ENCODE data around the gene JMJD6. TPM values are rescaled to one million over a fixed set of nuclear protein-coding genes. Genes with fewer than 3 reads are reported as not detected.
"Not testable (repeated sequence)": the region's sequence is repeated elsewhere in the genome, so short reads cannot be mapped to it uniquely, and the experiment has no call there.

Gene JMJD6
- total RNA-seq, 1 experiment from 2014 or later: 60.0 TPM

- H3K4me3 ChIP-seq (ENCODE audit: low read depth in 2 of 2, low read length in 2 of 2): peak overlapping the region in 1 of 2 experiments; percentile 96; a peak in 3 of 4 replicates
- no TSS peak for BruUV-seq (replicated peaks)
These were observed 6.6 kb upstream of the JMJD6 start for GRCh38 chr17:76732734-76733617.

GRCh38 chr17:76731800-76732733, 5.7 kb upstream of the JMJD6 start:
- BruUV-seq (replicated peaks); H3K27ac ChIP-seq (ENCODE audit: low read length); H3K27me3 ChIP-seq (ENCODE audit: control insufficient read depth, insufficient read depth, low read length); in situ Hi-C loops (cut with HindIII; ENCODE audit: low pct_unique_long_range_greater_than_20kb, low sequenced_read_pairs); intact Hi-C loops (cut with micrococcal nuclease; ENCODE audit: unreplicated experiment); DNase-seq (ENCODE audit: low read depth, low spot score); H3K4me3 ChIP-seq (ENCODE audit: low read depth in 2 of 2, low read length in 2 of 2); H3K9me3 ChIP-seq (ENCODE audit: control insufficient read depth, insufficient read depth, low read depth, low read length); ATAC-seq: not testable (repeated sequence)
- Histone ChIP-seq H3K36me3 (ENCODE audit: control insufficient read depth, insufficient read depth, low read length) (peaks cover 40% of the 10 kb centered on the region), H3K4me1 (ENCODE audit: control insufficient read depth, insufficient read depth, low read length) (peaks cover 24% of the 10 kb centered on the region)
- CTCF ChIA-PET: interaction anchor here (0.6 kb wide), 1 partner anchor 333 kb away, joined by 7 read pairs; no protein-coding TSS in a partner anchor
- peak; percentile 48 for TF ChIP-seq POLR2AphosphoS5 (IDR thresholded peaks at IDR 0.05; ENCODE audit: low read depth, low read length)
- POLR2A ChIA-PET: interaction anchor here (0.6 to 0.7 kb wide), 4 partner anchors 21 to 358 kb away, joined by 3 to 12 read pairs (median 5); no protein-coding TSS in a partner anchor

More at GRCh38 chr17:76732734-76733617, 6.6 kb upstream of the JMJD6 start:
- CTCF ChIA-PET: no interaction called here
- TF ChIP-seq POLR2AphosphoS5 (IDR thresholded peaks at IDR 0.05; ENCODE audit: low read depth, low read length) (peak; percentile 94), CTCF (IDR thresholded peaks at IDR 0.05) (no peak)
- Histone ChIP-seq H3K27ac (ENCODE audit: low read length) (peak overlapping the region; percentile 98), H3K4me1 (ENCODE audit: control insufficient read depth, insufficient read depth, low read length) (peaks cover 24% of the 10 kb centered on the region), H3K27me3 (ENCODE audit: control insufficient read depth, insufficient read depth, low read length) (no peaks in the 10 kb centered on the region), H3K36me3 (ENCODE audit: control insufficient read depth, insufficient read depth, low read length) (peaks cover 40% of the 10 kb centered on the region), H3K9me3 (ENCODE audit: control insufficient read depth, insufficient read depth, low read depth, low read length) (no peaks in the 10 kb centered on the region)
- POLR2A ChIA-PET: interaction anchor here (0.6 to 0.7 kb wide), 4 partner anchors 21 to 370 kb away, joined by 4 to 6 read pairs (median 4); no protein-coding TSS in a partner anchor
- in situ Hi-C loops (cut with HindIII; ENCODE audit: low pct_unique_long_range_greater_than_20kb, low sequenced_read_pairs) (no loop called here), intact Hi-C loops (cut with micrococcal nuclease; ENCODE audit: unreplicated experiment) (no loop called here)
- DNase-seq (ENCODE audit: low read depth, low spot score) (no peak), ATAC-seq (no peak)

- in situ Hi-C loops (cut with HindIII; ENCODE audit: low pct_unique_long_range_greater_than_20kb, low sequenced_read_pairs) (no loop called here), intact Hi-C loops (cut with micrococcal nuclease; ENCODE audit: unreplicated experiment) (no loop called here)
- H3K36me3 ChIP-seq (ENCODE audit: control insufficient read depth, insufficient read depth, low read length): peaks cover 14% of the 10 kb centered on the region
- H3K9me3 ChIP-seq (ENCODE audit: control insufficient read depth, insufficient read depth, low read depth, low read length): no peaks in the 10 kb centered on the region
- peak overlapping the region; percentile 79 to 92 for H3K4me3 ChIP-seq (ENCODE audit: low read depth in 2 of 2, low read length in 2 of 2)
- no peaks in the 10 kb centered on the region for H3K27me3 ChIP-seq (ENCODE audit: control insufficient read depth, insufficient read depth, low read length)
- BruUV-seq (replicated peaks): no TSS peak
- CTCF ChIA-PET: interaction anchor here (0.6 to 1.2 kb wide), 3 partner anchors 9 to 375 kb away, joined by 5 to 6 read pairs (median 5); partner anchors contain the start of gene PRCD
- DNase-seq (ENCODE audit: low read depth, low spot score): no peak
- POLR2A ChIA-PET: interaction anchor here (0.6 to 0.8 kb wide), 6 partner anchors 9 to 898 kb away, joined by 3 to 10 read pairs (median 5); no protein-coding TSS in a partner anchor
- H3K27ac ChIP-seq (ENCODE audit: low read length): peak overlapping the region; percentile 86
- no peak for ATAC-seq
- H3K4me1 ChIP-seq (ENCODE audit: control insufficient read depth, insufficient read depth, low read length): peaks cover 6% of the 10 kb centered on the region
- TF ChIP-seq TCF7L2 (IDR thresholded peaks at IDR 0.05; ENCODE audit: low read depth, low read length): no peak
These were observed 1.5 kb upstream of the JMJD6 start for GRCh38 chr17:76727745-76728456.
